ENCODE measurements around the gene TLN1. TPM values are rescaled to one million over a fixed set of nuclear protein-coding genes. Genes with fewer than 3 reads are reported as not detected.

The TLN1 gene
- total RNA-seq, 4 donors from 2014 or later: 142 to 245 (median 184) TPM

GRCh38 chr9:35685506-35685905, 46.5 kb downstream of the TLN1 start:
- no peaks in the 10 kb centered on the region for H3K27me3 ChIP-seq
- 89% methylated on average over 13 of the region's 13 CpGs for WGBS, 2 donors
- H3K9me3 ChIP-seq: no peaks in the 10 kb centered on the region
- TF ChIP-seq CTCF (IDR thresholded peaks at IDR 0.05) (no peak), POLR2A (IDR thresholded peaks at IDR 0.05) (no peak)
- H3K36me3 ChIP-seq: peaks cover 0 to 6% of the 10 kb centered on the region in 2 donors
- H3K4me1 ChIP-seq: peaks cover 5 to 6% of the 10 kb centered on the region in 2 donors
- H3K4me3 ChIP-seq (replicated peaks in 1 of 3): no peak overlapping the region
- intact Hi-C loops (cut with DNase I): no loop called here
- no peak for DNase-seq
- H3K27ac ChIP-seq: no peak overlapping the region

- intact Hi-C loops (cut with DNase I): no loop called here
These were observed 47.1 kb downstream of the TLN1 start for GRCh38 chr9:35684921-35685320.

GRCh38 chr9:35683323-35683722, 48.7 kb downstream of the TLN1 start:
- Histone ChIP-seq H3K4me1 (no peaks in the 10 kb centered on the region), H3K36me3 (peaks cover 0 to 6% of the 10 kb centered on the region in 2 donors), H3K27ac (no peak overlapping the region), H3K27me3 (no peaks in the 10 kb centered on the region), H3K9me3 (no peaks in the 10 kb centered on the region), H3K4me3 (replicated peaks in 1 of 3) (no peak overlapping the region)
- intact Hi-C loops (cut with DNase I): no loop called here
- TF ChIP-seq CTCF (IDR thresholded peaks at IDR 0.05) (no peak), POLR2A (IDR thresholded peaks at IDR 0.05) (no peak)
- 61 to 66% methylated on average over 2 of the region's 2 CpGs for WGBS, 2 donors
- no peak for DNase-seq

More at GRCh38 chr9:35684921-35685320, 47.1 kb downstream of the TLN1 start:
- no peak for TF ChIP-seq CTCF (IDR thresholded peaks at IDR 0.05)
- no peak for TF ChIP-seq POLR2A (IDR thresholded peaks at IDR 0.05)
- no peak for DNase-seq
- no peak overlapping the region for H3K4me3 ChIP-seq (replicated peaks in 1 of 3)
- WGBS, 2 donors: 92% methylated on average over 7 to 10 of the region's 10 CpGs
- H3K27me3 ChIP-seq: no peaks in the 10 kb centered on the region
- H3K27ac ChIP-seq: no peak overlapping the region
- peaks cover 0 to 6% of the 10 kb centered on the region in 2 donors for H3K36me3 ChIP-seq
- no peaks in the 10 kb centered on the region for H3K9me3 ChIP-seq
- peaks cover 2% of the 10 kb centered on the region in 2 donors for H3K4me1 ChIP-seq

GRCh38 chr9:35682520-35683315, 49.3 kb downstream of the TLN1 start:
- TF ChIP-seq CTCF (IDR thresholded peaks at IDR 0.05) (no peak), POLR2A (IDR thresholded peaks at IDR 0.05) (no peak)
- no peaks in the 10 kb centered on the region for H3K9me3 ChIP-seq
- H3K4me1 ChIP-seq: no peaks in the 10 kb centered on the region
- WGBS, 2 donors: 85 to 89% methylated on average over 10 of the region's 10 CpGs
- no peak for DNase-seq
- intact Hi-C loops (cut with DNase I): no loop called here
- H3K27ac ChIP-seq: no peak overlapping the region
- no peak overlapping the region for H3K4me3 ChIP-seq (replicated peaks in 1 of 3)
- H3K36me3 ChIP-seq: peaks cover 0 to 6% of the 10 kb centered on the region in 2 donors
- H3K27me3 ChIP-seq: no peaks in the 10 kb centered on the region

GRCh38 chr9:35682051-35682450, 49.9 kb downstream of the TLN1 start:
- Histone ChIP-seq H3K4me3 (replicated peaks in 1 of 3) (no peak overlapping the region), H3K36me3 (peaks cover 0 to 6% of the 10 kb centered on the region in 2 donors), H3K27ac (no peak overlapping the region), H3K4me1 (no peaks in the 10 kb centered on the region), H3K9me3 (no peaks in the 10 kb centered on the region), H3K27me3 (no peaks in the 10 kb centered on the region)
- intact Hi-C loops (cut with DNase I): no loop called here
- no peak for DNase-seq
- 83 to 86% methylated on average over 6 of the region's 6 CpGs for WGBS, 2 donors
- no peak for TF ChIP-seq CTCF (IDR thresholded peaks at IDR 0.05)
- no peak for TF ChIP-seq POLR2A (IDR thresholded peaks at IDR 0.05)

Data from thyroid gland (tissue), 4 donors.